PFSK-1 (cell line): ENCODE data around the gene HSD17B14.

Source experiments
- FOXP2 ChIP-seq: optimal IDR thresholded peaks from 2 replicates; pipeline ENCODE3; 2011; ENCODE audit warnings: borderline replicate concordance, control low read depth, inconsistent platforms; ENCODE audit not compliant: insufficient read depth; ENCODE audit errors: extremely low read length, extremely low read depth
- POLR2AphosphoS5 ChIP-seq: IDR thresholded peaks from 2 replicates; pipeline ENCODE4 v1.6.1; 2012; ENCODE audit warnings: low read depth, mild to moderate bottlenecking, control low read depth, low read length, moderate library complexity
- REST ChIP-seq, 2 experiments: IDR thresholded peaks; 2 replicates each; pipeline versions ENCODE4 v1.6.1 to v1.8.0; 2011 to 2012; ENCODE audit warnings: low read depth in 2 of 2, low read length in 2 of 2, control low read depth in 1 of 2, inconsistent platforms in 1 of 2, mild to moderate bottlenecking in 1 of 2, moderate library complexity in 1 of 2; ENCODE audit not compliant: insufficient read depth in 1 of 2
- SIN3A ChIP-seq: IDR thresholded peaks from 2 replicates; pipeline ENCODE4 v1.6.1; 2012; ENCODE audit warnings: mild to moderate bottlenecking, low read length, moderate library complexity, borderline replicate concordance; ENCODE audit not compliant: insufficient read depth
- TAF1 ChIP-seq: IDR thresholded peaks from 2 replicates; pipeline ENCODE4 v1.6.1; 2012; ENCODE audit warnings: low read length, control low read depth, borderline replicate concordance; ENCODE audit not compliant: insufficient read depth

Gene HSD17B14

GRCh38 chr19:48872182-48872883, 36.0 kb upstream of the HSD17B14 start, which contains the start of gene PPP1R15A:
Gene PPP1R15A (plus strand): TSS chr19:48872421. CDS start chr19:48873234, 813 bp downstream.
- peak; percentile 95 for TF ChIP-seq FOXP2
- TF ChIP-seq SIN3A, result peak; percentile 84; the same call in 1 of the 2 replicates
- TF ChIP-seq TAF1, result peak; percentile 90; the same call in 1 of the 2 replicates
- no peak for TF ChIP-seq REST (IDR thresholded peaks at IDR 0.05; ENCODE audit: insufficient read depth in 1 of 2, low read depth in 2 of 2, low read length in 2 of 2)
- peak; percentile 97 for TF ChIP-seq POLR2AphosphoS5

GRCh38 chr19:48870048-48870447, 33.8 kb upstream of the HSD17B14 start:
- TF ChIP-seq SIN3A (no peak), POLR2AphosphoS5 (no peak)

- TF ChIP-seq FOXP2, result no peak
- TF ChIP-seq POLR2AphosphoS5, result peak; percentile 60; the same call in 1 of the 2 replicates
- no peak for TF ChIP-seq SIN3A
- TF ChIP-seq REST (IDR thresholded peaks at IDR 0.05; ENCODE audit: insufficient read depth in 1 of 2, low read depth in 2 of 2, low read length in 2 of 2), result no peak
- 0 out of 2 replicates have a peak, but pooled peaks have one; percentile 55 for TF ChIP-seq TAF1
Measured at GRCh38 chr19:48868114-48868886, 32.0 kb upstream of the HSD17B14 start, which contains the start of gene PLEKHA4. Gene PLEKHA4 (minus strand): TSS chr19:48868617. CDS start chr19:48867620, 997 bp downstream.

- TF ChIP-seq POLR2AphosphoS5, result no peak
- no peak for TF ChIP-seq SIN3A
- TF ChIP-seq REST (IDR thresholded peaks at IDR 0.05; ENCODE audit: insufficient read depth in 1 of 2, low read depth in 2 of 2, low read length in 2 of 2), result no peak
- no peak for TF ChIP-seq TAF1
- no peak for TF ChIP-seq FOXP2
Measured at GRCh38 chr19:48867746-48868113, 31.4 kb upstream of the HSD17B14 start.

- TF ChIP-seq FOXP2, result no peak
- no peak for TF ChIP-seq SIN3A
- no peak for TF ChIP-seq TAF1
- no peak for TF ChIP-seq POLR2AphosphoS5
- no peak for TF ChIP-seq REST (IDR thresholded peaks at IDR 0.05; ENCODE audit: insufficient read depth in 1 of 2, low read depth in 2 of 2, low read length in 2 of 2)
Measured at GRCh38 chr19:48867123-48867745, 30.9 kb upstream of the HSD17B14 start.
